NCI-H2196 (cell line): ENCODE measurements around the gene TNRC6C.
"Not testable (repeated sequence)": the region's sequence is repeated elsewhere in the genome, so short reads cannot be mapped to it uniquely, and the experiment has no call there.

Experiments
- DNase-seq: peaks from one replicate; lab custom pipeline; 2025; ENCODE audit not compliant: unreplicated experiment; lab: John Stamatoyannopoulos, UW

TNRC6C gene

DNA sequence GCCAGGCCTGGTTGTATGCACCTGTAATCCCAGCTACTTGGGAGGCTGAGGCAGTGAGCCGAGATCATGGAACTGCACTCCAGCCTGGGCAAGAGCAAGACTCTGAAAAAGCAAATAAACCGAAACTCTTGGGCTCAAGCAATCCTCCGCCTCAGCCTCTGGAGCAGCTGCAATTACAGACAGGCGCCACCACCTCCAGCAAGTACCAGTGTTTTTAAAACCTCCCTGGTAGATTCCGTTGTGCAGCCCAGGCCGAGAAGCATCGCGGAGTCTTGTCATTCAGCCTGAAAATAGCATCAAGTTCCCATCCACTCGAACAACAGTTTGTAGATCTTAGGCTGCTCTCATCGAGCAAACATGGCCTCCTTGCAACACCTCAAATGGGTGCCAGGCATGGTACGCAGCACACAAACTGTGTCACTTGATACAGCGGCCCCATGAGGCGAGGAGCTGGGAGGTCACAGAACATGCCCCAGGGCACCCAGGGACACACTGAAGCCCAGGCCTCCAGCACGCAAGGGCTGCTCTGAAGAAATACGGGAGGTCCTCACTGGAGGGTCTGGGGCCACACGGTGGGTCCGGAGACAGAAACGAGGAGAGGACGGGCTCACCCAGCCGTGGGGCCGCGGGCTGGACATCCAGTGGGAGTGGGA is 152.0 kb downstream of the TNRC6C start:
- DNase-seq, result no peak

GRCh38 chr17:78111016-78111726 is 152.7 kb downstream of the TNRC6C start:
- DNase-seq, result no peak

DNA sequence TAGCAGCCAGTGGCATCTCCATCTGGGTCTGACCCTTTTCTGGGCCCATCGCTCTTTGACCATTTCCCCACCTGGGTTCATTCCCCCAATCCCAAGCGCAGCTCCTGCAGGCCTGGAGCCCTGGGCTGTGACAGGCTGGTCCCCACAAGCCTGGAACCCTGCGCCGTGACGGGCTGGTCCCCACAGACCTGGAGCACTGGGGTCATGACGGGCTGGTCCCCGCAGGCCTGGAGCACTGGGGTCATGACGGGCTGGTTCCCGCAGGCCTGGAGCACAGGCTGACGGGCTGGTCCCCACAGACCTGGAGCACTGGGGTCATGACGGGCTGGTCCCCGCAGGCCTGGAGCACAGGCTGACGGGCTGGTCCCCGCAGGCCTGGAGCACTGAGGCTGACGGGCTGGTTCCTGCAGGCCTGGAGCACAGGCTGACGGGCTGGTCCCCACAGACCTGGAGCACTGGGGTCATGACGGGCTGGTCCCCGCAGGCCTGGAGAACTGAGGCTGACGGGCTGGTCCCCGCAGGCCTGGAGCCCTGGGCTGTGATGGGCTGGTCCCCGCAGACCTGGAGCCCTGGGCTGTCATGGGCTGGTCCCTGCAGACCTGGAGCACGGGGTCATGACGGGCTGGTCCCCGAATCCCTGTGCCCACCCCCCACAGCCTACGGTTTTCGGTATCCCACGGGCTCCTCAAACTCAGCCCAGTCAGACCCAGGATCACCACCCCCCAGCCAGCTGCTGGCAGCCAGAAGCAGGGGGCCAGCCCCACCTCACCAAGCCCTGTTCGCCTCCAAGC is 153.4 kb downstream of the TNRC6C start:
- no peak for DNase-seq

GRCh38 chr17:78112518-78113471 is 154.3 kb downstream of the TNRC6C start:
- DNase-seq, result peak; percentile 88

- DNase-seq, result no peak
These were observed 155.6 kb downstream of the TNRC6C start for GRCh38 chr17:78113804-78114785.

DNA sequence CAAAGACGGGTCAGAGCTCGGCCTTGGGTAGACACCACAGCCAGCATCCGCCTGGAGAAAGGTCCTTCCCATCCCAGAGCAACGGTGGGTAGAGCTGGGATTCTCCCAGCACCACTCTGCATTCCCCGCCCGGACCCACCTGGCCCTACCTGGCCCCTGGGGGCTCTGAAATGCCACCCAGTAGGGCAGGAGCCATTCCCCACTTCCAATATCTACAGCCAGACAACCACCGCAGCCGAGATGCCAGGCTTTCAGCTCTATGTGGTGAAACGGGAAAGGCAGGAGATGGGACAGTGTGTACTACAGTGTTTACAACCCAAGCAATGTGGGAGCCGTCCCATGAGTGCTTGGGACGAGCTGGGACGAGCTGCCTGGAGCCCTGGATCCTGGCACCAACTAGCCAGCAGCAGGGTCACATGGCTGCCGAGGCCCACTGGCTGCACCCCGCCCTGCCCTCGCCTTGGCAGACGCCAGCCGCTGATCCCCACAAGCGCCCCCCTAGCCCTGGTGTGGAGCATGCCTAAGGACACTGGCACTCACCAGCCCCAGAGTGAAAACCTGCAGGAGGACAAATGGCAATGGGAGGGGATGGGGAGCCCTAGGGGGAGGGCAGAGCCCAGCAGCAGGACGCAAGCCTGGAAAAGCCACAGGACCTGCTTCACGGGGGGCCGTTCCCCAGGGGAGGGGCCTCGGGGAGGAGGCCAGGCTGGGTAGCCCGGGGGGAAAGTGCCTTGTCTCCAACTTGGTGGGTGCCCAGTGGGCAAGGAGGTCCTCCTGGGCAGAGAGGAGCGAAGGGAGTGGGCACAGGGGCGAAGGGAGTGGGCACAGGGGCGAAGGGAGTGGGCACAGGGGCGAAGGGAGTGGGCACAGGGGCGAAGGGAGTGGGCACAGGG is 156.6 kb downstream of the TNRC6C start:
- DNase-seq, result no peak

DNA sequence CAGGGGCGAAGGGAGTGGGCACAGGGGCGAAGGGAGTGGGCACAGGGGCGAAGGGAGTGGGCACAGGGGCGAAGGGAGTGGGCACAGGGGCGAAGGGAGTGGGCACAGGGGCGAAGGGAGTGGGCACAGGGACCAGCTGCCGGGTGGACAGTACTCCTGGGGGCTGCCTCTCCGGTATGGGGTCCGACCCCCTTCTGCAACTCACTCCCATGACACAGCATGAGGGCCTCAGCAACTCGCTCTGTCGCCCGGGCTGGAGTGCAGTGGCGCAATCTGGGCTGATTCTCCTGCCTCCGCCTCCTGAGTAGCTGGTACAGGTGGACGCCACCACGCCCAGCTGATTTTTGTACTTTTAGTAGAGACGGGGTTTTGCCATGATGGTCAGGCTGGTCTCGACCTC is 157.3 kb downstream of the TNRC6C start:
- DNase-seq, result not testable (repeated sequence)

DNA sequence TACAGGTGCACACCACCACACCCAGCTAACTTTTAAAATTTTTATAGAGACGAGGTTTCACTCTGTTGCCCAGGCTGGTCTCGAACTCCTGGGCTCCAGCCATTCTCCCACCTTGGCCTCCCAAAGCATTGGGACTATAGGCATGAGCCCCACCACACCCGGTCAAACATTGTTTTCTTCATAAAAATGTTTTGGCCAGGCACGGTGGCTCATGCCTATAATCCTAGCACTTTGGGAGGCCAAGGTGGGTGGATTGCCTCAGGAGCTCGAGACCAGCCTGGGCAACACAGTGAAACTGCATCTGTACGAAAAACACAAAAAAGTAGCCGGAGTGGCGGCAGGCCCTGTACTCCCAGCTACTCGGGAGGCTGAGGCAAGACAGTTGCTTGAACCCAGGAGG is 157.9 kb downstream of the TNRC6C start:
- no peak for DNase-seq

DNA sequence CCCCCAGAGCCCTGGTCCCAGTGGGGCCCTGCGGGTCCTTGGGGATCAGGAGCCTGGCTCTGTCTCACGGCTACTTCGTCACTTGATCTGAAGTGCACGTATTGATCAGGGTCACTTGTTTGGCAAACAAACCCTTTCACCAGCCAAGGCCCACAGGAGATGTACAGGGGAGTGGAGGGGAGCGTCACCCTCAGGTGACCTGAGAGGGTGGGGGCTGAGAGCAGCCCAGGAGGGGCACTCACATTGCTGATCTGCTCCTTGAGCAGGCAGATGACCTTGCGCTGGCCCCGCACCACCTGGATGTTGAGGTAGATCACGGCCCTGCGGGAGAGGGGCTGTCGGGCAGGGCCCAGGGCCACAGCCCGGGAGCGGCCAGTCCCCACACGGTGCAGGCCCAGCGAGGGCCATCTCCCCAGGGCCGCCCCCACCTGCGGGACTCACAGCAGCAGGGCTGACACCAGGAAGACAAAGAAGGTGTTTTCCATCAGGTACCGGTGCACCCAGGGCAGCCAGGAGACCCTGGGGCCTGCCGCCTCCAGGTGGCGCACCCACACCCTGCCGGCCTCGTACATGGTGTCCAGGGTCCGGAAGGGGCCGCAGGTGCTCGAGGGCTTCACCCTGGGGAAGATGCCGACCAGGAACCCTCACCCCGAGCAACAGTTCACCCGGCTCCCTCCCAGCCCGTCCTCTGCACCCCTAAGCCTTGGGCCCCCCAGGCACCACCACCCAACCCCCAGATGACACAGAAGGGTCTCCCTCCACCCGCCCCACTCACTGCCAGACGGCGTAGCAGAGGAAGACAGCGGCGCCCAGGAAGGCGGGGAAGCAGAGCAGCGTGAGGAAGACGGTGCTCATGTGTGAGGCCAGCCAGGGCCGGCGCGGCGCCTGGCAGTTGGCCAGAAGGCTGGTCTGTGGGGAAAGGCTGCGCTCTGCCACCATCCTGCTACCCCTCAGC is 158.8 kb downstream of the TNRC6C start:
- no peak for DNase-seq

- DNase-seq, result no peak
These were observed 160.3 kb downstream of the TNRC6C start for GRCh38 chr17:78118801-78119241.

- no peak for DNase-seq
These were observed 162.0 kb downstream of the TNRC6C start for GRCh38 chr17:78120537-78120936.

GRCh38 chr17:78120971-78121800 is 162.7 kb downstream of the TNRC6C start:
- no peak for DNase-seq

- DNase-seq, result no peak
These were observed 163.3 kb downstream of the TNRC6C start for GRCh38 chr17:78121801-78122215.

DNA sequence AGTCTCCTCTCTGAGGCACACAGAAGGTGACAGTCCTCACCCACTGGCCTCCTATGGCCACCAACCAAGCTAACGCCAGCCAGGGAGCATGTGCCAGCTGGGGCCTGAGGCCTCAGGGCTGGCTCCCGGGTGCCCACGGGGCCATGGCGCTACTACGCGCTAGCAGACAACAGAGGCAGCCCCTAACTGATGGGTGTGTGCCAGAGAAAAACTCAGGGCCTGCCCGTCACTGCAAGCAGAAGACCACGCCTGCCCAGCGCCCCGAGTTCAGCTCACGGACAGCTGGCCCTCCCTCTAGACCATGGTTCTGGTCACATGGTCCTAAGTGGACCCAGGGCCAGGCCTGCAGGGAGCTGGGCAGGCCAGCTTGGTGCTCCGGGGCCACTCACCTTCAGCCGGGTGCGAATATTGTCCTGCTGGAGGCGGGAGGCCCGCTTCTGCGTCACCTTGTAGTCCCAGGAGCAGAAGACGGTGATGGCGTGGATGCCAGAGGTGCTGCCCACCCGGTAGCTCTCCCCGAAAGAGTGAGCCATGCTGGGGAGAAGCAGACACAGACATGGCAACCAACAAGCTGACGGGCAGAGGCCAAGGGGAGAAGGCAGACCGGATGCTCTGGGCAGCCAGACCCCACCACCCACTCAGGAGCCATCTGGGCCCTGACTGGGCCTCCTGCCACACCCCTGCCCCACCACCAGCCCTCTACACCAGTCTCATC is 163.9 kb downstream of the TNRC6C start:
- DNase-seq, result no peak

DNA sequence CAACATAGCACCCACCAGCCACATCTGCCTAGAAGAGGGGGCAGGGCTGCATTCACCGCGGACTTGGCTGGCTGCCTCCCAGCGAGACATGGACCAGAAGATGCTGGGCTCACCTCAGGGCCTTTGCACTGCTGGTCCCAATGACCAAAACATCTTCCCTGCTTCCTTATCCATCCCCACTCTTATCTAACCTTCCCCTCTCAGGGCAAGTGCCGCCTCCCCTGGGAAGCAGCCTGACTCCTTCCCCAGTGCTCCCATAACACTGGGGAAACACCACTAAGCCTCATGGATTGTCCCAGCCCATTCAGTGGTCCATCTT is 164.4 kb downstream of the TNRC6C start:
- DNase-seq, result no peak

GRCh38 chr17:78123258-78123929 is 164.9 kb downstream of the TNRC6C start:
- no peak for DNase-seq
